ENCODE results near the gene ZSWIM8.

Gene ZSWIM8

GRCh38 chr10:73779539-73780197 is 5.7 kb upstream of the ZSWIM8 start:
- no peak for TF ChIP-seq CTCF (IDR thresholded peaks at IDR 0.05)
- Mint-ChIP-seq H3K9me3 (no peaks in the 10 kb centered on the region), H3K27ac (peak overlapping the region; percentile 10), H3K4me1 (peaks cover 58% of the 10 kb centered on the region), H3K27me3 (ENCODE audit: low read depth, poor library complexity) (no peaks in the 10 kb centered on the region), H3K4me3 (peak overlapping the region; percentile 100), H3K36me3 (ENCODE audit: low read depth) (peaks cover 34% of the 10 kb centered on the region)
- no peak for DNase-seq

- peak overlapping the region; percentile 31 for H3K27ac Mint-ChIP-seq
Observed at GRCh38 chr10:73780301-73780700, 5.1 kb upstream of the ZSWIM8 start.

GRCh38 chr10:73780966-73781365 is 4.4 kb upstream of the ZSWIM8 start:
- Mint-ChIP-seq H3K9me3 (no peaks in the 10 kb centered on the region), H3K4me1 (peaks cover 52% of the 10 kb centered on the region), H3K36me3 (ENCODE audit: low read depth) (peaks cover 23% of the 10 kb centered on the region), H3K27me3 (ENCODE audit: low read depth, poor library complexity) (no peaks in the 10 kb centered on the region), H3K4me3 (peak overlapping the region; percentile 100), H3K27ac (peak overlapping the region; percentile 52)
- TF ChIP-seq CTCF (IDR thresholded peaks at IDR 0.05), result no peak
- no peak for DNase-seq

More at GRCh38 chr10:73780301-73780700, 5.1 kb upstream of the ZSWIM8 start:
- Mint-ChIP-seq H3K27me3 (ENCODE audit: low read depth, poor library complexity) (no peaks in the 10 kb centered on the region), H3K4me1 (peaks cover 55% of the 10 kb centered on the region), H3K36me3 (ENCODE audit: low read depth) (peaks cover 30% of the 10 kb centered on the region), H3K9me3 (no peaks in the 10 kb centered on the region), H3K4me3 (peak overlapping the region; percentile 100)
- DNase-seq, result no peak
- TF ChIP-seq CTCF (IDR thresholded peaks at IDR 0.05), result no peak

- no peak for DNase-seq
- H3K4me1 Mint-ChIP-seq, result peaks cover 56% of the 10 kb centered on the region
- peak overlapping the region; percentile 100 for H3K4me3 Mint-ChIP-seq
- peaks cover 21% of the 10 kb centered on the region for H3K36me3 Mint-ChIP-seq (ENCODE audit: low read depth)
- no peaks in the 10 kb centered on the region for H3K9me3 Mint-ChIP-seq
- H3K27me3 Mint-ChIP-seq (ENCODE audit: low read depth, poor library complexity), result no peaks in the 10 kb centered on the region
- H3K27ac Mint-ChIP-seq, result peak overlapping the region; percentile 100
- TF ChIP-seq CTCF (IDR thresholded peaks at IDR 0.05), result no peak
Observed at GRCh38 chr10:73781548-73781878, 3.9 kb upstream of the ZSWIM8 start.

- no peaks in the 10 kb centered on the region for H3K27me3 Mint-ChIP-seq (ENCODE audit: low read depth, poor library complexity)
- DNase-seq, result peak; percentile 97
- peaks cover 16% of the 10 kb centered on the region for H3K36me3 Mint-ChIP-seq (ENCODE audit: low read depth)
- peak within 1 kb of the TSS; percentile 100 for H3K27ac Mint-ChIP-seq
- TF ChIP-seq CTCF (IDR thresholded peaks at IDR 0.05), result no peak
- peaks cover 59% of the 10 kb centered on the region for H3K4me1 Mint-ChIP-seq
- no peaks in the 10 kb centered on the region for H3K9me3 Mint-ChIP-seq
- H3K4me3 Mint-ChIP-seq, result peak within 1 kb of the TSS; percentile 100
Observed at GRCh38 chr10:73781879-73782748, 3.3 kb upstream of the ZSWIM8 start, which contains the start of gene CHCHD1. Gene CHCHD1, plus strand, starts transcription at chr10:73782048. Its CDS starts 28 bp downstream, at chr10:73782076.

Data from nephron progenitor cell (in vitro differentiated cells).